ENCODE results near the gene UCHL5.
A peak's percentile ranks its signal among the peaks of the same experiment; 100 is the strongest.

The UCHL5 gene

DNA sequence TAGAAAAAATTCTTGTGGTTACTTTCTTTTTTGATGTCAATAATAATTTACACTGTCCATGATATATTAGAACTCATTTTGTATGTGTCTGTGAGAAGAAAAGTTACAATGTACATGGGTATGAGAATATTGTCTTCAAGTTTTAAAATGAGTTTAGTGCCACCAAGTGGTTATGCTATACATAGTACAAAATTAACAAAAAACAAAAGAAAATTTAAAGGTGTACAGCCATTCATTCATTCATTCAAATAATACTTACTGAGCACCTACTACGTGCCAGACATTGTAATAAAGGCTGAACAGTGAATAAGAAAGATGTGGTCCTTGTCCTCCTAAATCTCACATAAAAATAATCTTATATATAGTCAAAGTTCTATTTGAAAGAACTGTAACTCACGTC is 27.7 kb downstream of the UCHL5 start:
- no peak overlapping the region for H3K4me3 ChIP-seq (replicated peaks; ENCODE audit: low read depth, low read length)
- peak; percentile 56 for DNase-seq (ENCODE audit: low read depth)
- TF ChIP-seq, protein P1, sequence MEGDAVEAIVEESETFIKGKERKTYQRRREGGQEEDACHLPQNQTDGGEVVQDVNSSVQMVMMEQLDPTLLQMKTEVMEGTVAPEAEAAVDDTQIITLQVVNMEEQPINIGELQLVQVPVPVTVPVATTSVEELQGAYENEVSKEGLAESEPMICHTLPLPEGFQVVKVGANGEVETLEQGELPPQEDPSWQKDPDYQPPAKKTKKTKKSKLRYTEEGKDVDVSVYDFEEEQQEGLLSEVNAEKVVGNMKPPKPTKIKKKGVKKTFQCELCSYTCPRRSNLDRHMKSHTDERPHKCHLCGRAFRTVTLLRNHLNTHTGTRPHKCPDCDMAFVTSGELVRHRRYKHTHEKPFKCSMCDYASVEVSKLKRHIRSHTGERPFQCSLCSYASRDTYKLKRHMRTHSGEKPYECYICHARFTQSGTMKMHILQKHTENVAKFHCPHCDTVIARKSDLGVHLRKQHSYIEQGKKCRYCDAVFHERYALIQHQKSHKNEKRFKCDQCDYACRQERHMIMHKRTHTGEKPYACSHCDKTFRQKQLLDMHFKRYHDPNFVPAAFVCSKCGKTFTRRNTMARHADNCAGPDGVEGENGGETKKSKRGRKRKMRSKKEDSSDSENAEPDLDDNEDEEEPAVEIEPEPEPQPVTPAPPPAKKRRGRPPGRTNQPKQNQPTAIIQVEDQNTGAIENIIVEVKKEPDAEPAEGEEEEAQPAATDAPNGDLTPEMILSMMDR (IDR thresholded peaks at IDR 0.05; ENCODE audit: low read length, missing control alignments) = peak; percentile 43

DNA sequence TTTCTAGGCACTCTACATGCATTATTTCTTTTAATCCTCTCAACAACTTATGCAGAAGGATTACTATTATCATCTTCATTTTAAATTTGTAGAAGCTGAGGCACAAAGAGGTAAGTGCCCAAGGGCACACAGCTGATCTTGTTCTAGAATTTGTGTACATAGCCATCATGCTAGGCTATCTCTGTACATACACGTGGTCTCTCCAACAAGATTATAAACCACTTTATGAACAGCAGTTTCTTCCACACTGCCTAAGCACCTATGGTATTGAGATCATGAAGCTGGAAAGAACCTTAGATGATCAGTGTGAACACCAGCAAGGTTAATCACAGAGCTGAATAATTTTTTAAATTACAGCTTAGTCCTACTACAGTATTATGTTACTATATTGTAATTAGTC is 28.9 kb downstream of the UCHL5 start:
- H3K4me3 ChIP-seq (replicated peaks; ENCODE audit: low read depth, low read length) = no peak overlapping the region
- DNase-seq (ENCODE audit: low read depth) = no peak
- TF ChIP-seq, protein P1 (IDR thresholded peaks at IDR 0.05; ENCODE audit: low read length, missing control alignments) = no peak

DNA sequence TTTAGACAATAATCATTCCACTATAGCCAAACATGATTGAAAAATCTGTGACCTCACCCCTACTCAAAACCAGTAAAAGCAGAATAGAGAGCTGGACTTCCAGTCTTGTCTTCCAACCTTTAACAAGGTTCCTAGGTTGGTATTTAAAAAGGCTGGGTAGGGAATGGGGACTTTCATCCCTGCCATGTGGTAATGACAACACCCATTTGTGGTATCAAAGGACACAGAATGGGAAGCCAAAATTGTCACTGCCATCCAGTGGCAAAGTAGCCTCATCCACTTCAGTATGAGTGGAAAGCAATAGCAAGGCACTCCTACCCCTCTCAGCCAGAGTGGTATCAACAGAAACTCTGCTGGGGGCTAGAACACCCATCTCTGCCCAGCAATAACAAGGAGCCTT is 33.9 kb downstream of the UCHL5 start:
- TF ChIP-seq, protein P1 (IDR thresholded peaks at IDR 0.05; ENCODE audit: low read length, missing control alignments) = no peak
- H3K4me3 ChIP-seq (replicated peaks; ENCODE audit: low read depth, low read length) = no peak overlapping the region
- DNase-seq (ENCODE audit: low read depth) = no peak

DNA sequence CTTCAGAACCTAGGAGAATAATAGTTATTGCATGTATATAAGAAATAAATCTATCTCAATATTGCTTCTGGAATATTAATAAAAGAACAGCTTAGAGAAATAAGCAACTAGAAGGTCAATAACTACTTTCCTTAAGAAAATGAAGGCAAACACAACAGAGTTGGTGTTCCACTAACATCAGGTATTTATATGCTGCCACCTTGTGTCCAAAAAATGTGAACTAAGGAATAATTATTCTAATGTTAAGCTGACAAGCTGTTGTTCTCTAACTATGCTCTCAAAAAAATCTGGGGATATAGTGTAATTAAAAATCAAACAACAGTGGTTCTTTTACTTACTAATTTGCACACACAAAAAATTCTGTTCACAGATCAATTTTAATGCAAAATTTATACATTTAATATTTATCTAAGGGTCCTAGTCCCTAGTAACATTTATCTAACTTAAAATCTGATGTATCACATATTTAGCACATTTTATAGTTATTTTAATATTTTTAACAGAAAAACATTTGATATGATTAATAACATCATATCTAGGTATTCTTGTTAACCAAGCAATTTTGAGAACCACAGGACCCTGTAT is 39.6 kb downstream of the UCHL5 start:
- H3K4me3 ChIP-seq (replicated peaks; ENCODE audit: low read depth, low read length) = no peak overlapping the region
- TF ChIP-seq, protein P1 (IDR thresholded peaks at IDR 0.05; ENCODE audit: low read length, missing control alignments) = peak; percentile 52
- peak; percentile 87 for DNase-seq (ENCODE audit: low read depth)

DNA sequence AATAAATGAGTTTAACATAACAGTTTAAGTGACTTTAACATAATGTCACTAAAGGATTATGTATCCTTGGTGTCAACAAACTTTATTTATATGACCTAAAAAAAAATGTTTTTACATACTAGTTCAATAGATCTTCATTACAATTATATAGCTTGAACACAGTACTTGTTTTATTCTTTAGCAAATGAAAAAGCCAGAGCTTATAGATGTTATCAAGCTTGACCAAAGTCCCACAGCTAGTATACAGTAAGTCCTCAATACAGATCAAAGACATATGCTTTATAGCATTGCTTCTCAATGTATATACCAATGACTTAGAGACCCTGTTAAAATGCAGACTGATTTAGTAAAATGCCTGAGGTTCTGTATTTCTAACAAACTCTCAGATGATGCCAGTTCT is 42.4 kb downstream of the UCHL5 start:
- H3K4me3 ChIP-seq (replicated peaks; ENCODE audit: low read depth, low read length) = no peak overlapping the region
- TF ChIP-seq, protein P1 (IDR thresholded peaks at IDR 0.05; ENCODE audit: low read length, missing control alignments) = no peak
- no peak for DNase-seq (ENCODE audit: low read depth)

DNA sequence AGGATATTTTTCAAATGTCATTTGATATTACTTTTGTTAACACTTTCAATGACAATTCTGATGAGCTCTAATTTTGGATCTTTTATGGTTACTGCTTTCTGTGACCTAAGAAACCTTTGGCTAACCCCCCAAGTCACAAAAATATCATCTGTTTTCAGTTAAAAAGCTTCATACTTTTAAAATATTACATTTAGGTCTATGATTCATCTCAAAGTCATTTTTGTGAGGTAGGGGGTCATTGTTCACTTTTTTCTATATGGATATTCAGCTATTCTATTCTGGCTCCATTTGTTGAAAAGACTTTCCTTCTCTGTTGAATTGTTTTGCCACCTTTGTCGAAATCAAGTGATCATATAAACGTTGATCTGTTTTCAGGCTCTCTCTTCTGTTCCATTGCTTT is 44.8 kb downstream of the UCHL5 start:
- peak; percentile 8 for DNase-seq (ENCODE audit: low read depth)
- H3K4me3 ChIP-seq (replicated peaks; ENCODE audit: low read depth, low read length) = no peak overlapping the region
- TF ChIP-seq, protein P1 (IDR thresholded peaks at IDR 0.05; ENCODE audit: low read length, missing control alignments) = no peak

DNA sequence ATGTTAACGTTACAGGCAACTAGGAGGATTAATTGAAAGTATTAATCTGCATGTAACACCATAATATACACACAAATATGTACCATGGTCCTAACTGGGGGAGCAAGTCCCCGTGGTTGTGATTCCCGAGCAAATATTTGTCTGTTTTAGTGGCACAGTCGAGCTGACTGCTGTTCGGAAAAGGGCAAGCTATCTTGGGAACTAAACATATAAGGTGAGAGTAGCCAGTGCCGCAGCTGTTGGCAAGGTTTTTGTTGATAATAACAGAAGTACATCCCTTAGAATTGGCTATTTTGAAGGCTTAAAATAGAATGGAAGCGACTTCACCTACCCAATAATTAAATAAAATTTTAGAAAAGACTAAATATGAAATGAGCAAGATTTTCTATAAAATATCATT is 45.5 kb downstream of the UCHL5 start:
- TF ChIP-seq, protein P1 (IDR thresholded peaks at IDR 0.05; ENCODE audit: low read length, missing control alignments) = no peak
- no peak for DNase-seq (ENCODE audit: low read depth)
- no peak overlapping the region for H3K4me3 ChIP-seq (replicated peaks; ENCODE audit: low read depth, low read length)
